HG03039 (cell line): ENCODE results near the gene AGAP3.

ENCODE experiments used
- ATAC-seq: cut with Tn5 transposase; IDR thresholded peaks from one replicate; pipeline ENCODE4 v1.9.1; 2021; ENCODE audit warnings: mild to moderate bottlenecking, moderate library complexity; ENCODE audit not compliant: unreplicated experiment

AGAP3 gene

DNA sequence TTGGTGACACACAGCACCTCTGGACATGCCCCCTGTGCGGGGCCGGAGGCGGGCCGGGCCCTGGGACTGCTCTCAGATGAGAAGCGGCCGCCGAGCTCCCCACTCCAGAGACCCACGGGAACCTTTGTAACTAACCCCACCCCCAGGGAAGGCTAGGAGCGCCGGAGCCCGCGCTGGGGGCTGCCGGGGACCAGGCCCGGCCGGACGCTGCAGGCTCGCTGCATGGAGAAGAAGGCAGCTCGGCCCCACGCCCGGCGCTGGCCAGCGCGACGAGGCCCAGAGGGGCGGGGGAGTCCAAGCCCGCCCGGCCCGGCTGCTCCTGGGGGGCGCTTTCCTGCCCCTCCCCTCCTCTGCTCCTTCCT is 36.5 kb downstream of the AGAP3 start:
- no peak for ATAC-seq

DNA sequence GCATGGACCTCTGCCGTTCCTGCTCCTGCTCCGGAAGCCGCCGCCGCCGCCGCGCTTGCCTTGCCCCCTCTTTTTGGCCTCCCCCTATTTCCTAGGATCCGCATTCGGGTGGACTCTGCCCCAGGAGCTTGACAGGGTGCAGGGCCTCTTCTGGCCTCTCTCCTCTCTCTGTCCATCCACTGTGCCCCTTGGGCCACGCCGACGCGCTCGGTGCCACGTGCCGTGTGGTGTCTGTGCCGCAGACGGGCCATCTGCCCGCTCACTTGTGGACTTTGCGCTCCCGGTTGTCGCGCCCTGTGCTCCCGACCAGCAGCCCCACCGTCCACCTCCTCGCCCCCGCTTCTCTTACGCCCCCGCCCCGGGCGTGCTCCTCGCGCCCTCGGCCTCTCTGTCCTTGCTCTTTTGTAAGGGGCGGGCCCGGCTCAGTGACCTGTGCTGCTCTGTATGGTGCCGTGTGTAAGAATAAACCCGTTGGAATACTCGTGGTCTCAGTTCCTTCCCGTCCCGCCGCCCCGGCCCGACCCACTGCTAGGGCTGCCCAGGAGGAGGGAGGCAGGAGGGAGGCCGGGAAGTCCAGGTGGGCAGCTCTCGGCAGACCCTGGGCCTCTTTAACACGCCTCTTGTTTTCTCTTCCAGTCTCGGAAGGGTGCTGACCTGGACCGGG is 37.0 kb downstream of the AGAP3 start:
- no peak for ATAC-seq

DNA sequence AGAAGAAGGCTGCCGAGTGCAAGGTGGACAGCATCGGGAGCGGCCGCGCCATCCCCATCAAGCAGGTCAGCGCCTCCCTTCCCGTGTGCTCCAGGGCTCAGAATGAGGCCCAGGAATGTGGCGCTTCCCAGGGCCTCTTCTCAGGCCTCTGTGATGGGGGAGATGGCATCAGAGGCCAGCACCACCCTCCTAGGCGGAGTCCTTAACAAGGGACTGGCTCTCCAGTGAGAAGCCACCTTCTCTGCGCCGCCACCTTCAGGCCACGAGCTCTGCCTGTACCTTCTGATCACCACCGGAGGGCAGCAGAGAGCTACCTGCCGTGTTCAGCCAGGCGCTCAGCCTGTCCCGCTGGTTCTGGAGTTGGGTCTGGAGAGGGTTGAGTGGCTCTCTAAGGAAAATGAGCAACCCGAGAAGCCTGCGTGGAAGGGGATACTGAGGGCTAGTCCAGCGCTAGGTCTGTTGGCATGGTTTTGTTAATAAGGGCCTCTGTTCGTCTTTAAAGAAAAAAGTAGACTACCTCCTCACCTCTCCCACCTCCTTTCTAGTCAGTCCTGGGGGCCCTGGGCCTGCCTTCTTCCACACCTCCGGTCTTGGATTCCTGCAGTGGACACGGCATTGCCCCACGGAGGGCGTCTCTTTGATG is 37.7 kb downstream of the AGAP3 start:
- ATAC-seq = peak; percentile 69

DNA sequence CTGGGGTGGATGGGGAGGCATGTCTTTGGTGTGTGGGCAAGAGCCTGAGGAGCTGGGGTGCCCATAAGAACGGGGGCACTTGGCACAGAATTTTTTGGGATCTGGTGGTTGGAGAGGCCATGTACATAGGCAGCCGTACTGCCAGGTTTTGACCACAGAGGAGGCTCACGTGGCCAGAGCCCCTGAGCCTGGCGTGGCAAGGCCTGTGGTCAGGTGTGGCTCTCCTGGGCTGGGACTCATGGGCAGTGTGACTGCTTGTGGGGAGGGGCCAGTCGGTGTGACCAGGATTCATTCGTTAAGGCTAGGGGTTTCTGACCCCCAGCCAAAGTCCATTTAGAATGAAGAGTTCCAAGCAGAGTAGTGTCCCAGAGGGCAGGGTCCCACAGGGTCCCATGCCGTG is 38.2 kb downstream of the AGAP3 start:
- no peak for ATAC-seq

DNA sequence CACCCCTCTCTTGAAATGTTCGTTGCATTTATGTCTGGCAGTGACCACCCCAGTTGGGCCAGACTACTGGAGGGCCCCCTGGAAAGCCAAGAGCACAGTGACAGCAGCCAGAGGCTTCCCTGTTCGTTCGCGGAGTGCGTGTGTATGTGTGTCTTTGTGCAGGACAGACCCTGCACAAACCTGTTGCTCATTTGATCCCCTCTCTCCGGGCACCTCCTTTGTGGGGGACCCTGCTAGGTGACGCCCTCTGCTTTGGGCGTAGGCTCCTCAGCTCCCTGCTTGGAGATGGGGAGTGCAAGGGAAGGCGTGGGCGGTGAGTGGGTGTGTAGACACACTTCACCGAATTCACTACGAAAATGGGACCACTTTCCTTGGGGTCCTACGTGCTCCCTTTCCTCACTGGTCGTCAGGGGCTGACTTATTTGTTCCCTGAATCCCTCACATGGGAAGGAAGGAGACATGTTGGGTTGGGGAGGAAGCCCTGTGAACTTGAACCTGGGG is 38.7 kb downstream of the AGAP3 start:
- ATAC-seq = no peak

DNA sequence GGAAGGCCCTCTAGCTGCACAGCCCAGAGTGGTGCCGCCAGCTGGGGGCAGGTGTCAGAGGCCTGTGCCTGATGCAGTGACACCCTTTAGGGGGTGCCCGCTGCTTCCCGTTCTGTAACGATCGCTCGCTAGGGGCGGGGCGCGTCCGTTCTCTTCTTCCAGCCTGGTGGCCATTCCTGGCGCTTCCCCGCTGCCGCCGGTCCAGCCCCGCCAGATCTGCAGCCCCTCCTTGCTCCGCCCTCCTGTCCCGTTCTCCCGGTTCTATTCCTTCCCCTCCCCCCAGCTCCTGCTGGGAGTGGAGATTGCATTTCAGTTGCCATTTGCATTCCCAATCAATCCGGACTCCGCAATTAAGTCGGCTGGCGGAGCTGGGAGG is 39.2 kb downstream of the AGAP3 start:
- ATAC-seq = no peak

DNA sequence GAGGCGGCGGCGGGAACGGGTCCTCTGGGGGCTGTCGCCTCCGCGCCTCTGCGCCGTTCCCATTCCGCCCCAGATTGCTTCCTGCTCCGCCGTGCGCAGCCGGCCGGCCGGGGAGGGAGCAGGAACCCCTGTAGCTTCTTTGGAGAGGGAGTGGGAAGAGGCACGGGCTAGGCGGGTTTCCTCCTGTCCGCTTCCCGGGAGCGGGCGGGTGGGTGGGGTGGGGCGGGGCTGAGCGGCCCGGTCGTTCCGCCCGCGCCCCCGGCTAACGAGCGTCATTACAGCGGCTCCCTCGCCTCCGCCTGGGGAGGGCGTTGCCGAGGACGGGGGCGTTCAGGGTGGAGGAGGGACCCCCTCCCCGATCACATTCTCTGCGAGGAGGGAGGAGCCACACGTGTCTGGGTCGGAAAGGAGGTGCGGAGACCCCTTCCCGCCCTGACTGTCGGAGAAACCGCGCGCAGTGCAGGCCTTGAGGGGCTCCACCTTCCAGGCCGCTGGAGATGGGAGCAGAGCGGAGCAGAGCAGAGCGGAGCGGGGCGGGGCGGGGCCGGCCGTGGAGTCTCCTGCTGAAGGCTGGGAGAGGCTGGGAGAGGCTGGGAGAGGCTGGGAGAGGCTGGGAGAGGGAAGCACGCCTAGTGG is 39.7 kb downstream of the AGAP3 start:
- no peak for ATAC-seq

DNA sequence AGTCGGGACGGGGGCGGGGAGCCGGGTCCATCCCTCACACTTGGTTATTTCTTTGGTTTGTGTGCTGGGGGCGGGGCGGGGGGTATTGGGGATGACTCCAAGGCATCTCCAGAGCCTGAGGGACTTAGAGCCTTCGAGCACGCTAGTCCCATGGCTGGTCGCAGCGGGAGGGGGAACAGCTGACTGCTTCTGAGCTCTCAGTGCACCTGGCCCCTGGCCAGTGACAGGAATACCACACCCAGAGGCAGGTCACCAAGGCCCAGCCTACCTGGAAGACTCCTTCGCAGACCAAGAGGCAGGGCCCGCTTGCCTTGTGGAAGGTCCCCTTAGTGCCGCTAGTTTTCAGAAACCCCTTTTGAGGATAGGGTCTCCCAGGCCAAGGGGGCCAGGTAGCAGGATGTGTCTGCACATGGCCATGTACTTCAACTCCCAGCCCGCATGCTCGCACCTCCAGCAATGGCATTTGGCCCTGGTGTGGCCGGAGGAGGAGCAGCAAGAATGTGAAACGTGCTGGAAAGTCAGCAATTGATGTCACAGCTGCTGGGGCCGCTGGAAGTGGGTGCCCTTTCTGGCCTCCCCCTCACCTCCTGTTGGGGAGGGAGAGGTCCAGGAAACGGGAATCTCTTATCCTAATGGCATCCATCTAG is 40.3 kb downstream of the AGAP3 start:
- ATAC-seq = no peak

DNA sequence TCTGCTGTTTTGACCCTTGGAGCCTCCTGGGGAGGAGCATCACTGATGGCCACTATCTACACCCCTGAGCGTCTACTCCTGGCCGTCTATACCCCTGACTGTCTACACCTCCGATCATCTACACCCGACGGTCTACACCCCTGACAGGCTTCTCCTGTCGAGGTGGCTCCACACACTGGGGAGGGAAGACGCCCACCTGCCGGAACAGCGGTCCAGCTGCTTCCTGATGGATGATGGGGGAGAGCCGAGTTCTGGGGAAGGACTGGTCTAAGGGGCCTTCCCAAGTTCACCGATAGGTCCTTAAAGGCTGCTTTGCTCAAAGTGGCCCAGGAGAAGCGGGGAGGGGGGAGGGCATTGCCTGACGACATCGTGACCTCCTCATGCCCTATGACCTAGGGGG is 41.9 kb downstream of the AGAP3 start:
- no peak for ATAC-seq

DNA sequence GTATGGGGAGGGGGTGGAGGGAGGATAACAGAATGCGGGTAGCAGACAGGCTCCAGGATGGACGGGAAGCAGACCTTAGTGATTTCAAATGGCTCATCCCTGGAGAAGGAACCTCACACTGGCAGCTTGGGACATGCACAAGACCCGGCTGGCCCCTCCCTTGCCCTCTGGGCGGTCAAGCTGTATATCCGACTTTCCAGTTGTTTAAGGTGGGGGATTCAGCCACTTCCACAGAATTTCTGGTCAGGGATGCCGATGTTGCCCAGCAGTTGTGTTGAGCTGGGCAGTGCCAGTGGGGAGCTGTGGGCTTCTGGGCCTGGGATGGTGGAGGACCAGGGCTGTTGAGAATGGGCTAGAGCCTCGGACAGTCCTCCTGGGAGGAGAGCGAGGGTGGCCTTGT is 42.4 kb downstream of the AGAP3 start:
- no peak for ATAC-seq

DNA sequence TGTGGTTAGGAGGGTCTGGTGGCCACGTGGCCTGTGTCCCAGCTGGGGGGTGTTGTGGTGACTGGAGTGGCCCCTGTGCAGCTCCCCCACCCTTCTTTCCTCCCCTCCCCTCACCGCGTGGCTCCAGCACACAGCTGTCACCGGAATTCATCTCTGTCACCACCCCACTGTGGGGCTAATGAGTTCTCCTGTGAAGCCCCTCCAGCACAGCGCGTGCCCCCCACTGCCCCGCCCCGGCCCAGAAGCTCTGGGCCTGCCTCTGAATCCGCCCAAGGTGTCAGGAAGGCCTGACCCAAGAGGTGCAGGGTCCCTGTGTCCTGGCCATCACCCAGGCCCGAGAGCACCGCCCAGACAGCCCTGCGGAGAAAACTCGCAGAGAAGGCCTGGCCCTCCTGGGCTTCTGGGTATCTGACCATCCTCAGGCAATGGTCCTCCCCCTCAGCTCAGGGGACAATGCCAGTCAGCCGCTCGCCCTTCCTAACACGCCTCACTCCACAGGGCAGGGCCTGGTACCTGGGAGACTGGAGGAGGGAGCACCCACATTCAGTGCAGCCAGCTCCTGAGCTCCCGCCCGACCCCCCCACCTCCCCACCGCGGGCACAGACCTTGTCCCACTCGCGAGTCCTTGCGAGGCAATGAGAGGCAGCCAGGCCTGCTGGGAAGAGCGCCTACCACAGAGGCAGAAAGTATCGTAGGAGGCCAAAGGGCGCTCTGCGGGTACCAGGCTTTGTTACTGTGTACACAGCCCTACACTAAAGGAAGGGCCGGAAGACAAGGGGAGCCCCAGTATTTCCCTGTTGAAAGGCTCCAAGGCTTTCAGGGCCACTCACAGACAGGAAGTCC is 43.1 kb downstream of the AGAP3 start:
- no peak for ATAC-seq

DNA sequence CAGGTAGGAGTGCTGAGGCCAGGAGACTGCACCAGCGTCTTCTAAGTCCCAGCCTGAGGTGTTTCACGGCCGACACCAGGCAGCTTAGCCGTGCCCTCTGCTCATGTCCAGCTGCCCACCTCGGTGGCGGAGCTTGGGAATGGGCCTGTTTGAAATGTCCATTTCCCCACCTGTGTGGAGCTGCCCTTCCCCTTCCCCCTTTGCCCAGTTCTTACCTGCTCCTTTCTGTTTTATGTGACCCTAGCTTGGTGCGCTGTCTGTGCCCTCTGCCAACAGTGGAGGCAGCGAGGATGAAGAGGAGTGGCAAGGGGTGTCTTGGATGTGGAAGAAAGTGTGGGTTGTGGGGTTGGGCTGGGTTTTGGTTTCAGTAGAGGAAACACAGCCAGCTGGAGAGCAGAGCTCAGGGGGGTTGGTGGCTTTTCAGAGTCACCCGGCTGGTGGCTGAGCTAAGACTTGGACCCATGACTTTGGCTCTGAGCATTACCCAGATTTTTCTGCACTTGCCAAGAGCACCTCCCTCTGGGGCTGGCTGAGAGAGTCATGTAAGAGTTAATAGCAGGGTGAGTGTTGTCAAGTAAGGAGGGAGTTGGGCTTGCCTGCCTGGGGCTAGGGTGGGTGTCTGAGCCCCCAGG is 43.8 kb downstream of the AGAP3 start:
- ATAC-seq = no peak

DNA sequence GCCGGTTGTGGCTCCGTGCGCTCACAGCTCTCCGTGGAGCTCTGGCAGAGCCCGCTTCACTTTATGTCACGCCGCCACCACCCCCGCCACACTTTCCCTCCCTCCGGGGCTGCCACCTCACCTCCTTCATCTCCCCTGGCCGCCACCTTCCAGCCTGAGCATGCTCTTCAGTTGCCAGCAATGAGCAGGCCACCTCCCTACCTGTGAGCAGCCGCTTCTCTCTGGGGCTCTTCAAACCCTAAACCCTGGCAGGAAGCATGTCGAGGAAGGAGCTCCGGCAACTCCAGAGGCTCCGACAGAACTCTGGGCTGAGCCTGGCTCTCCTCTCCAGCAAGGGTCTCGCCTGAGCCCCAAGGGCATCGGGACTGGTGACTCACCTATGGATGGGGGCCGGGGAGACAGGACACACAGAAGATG is 44.5 kb downstream of the AGAP3 start:
- no peak for ATAC-seq

DNA sequence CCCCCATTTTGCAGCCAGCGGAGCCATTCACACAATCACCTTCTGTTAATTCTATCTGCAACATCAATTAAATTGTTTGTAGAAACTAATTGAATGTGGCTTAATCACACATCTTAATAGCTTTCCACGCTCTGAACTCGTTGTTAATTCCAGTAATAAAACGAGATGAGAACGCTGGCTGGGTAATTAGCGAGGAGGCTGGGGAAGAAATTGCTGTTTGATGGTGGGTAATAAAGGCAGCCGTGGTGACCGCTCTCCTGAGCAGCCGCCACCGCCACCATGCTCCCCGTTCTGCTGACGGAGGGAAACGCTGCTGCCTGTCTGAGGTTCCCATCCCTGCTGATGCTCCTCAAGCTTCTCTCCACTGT is 44.9 kb downstream of the AGAP3 start:
- no peak for ATAC-seq

DNA sequence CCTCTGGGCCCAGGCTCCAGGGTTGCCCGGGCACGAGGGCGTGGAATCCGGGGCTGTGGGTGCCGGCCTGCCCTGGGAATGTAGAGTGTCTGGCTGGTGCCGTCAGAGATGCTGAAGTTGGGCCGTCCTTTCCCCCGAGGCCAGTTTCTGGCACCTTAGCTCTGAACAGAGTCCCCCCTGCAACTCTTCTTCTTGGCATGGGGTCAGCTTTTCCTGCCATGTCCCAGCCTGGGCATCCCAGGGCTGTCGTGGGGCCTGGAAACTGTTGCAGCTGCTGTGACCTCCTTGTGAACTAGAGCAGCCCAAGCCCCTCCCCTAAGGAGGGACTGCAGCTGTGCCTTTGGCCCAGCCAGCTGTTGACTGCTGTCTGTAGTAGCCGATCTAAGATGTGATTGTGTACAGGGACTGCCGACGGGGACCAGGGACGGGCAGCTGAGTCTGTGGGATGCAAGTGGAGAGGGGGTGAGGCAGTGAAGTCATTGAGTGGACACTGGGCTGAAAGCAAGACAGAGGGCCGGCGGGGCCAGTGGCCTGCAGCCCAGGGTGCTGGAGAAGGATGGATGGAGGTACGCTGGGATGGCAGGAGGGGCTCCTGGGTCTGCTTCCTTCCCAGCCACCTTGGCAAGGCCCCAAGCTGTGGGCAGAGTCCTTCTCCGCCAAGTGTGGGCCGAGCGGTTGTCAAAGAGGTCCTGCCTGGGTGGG is 45.5 kb downstream of the AGAP3 start:
- ATAC-seq = no peak

DNA sequence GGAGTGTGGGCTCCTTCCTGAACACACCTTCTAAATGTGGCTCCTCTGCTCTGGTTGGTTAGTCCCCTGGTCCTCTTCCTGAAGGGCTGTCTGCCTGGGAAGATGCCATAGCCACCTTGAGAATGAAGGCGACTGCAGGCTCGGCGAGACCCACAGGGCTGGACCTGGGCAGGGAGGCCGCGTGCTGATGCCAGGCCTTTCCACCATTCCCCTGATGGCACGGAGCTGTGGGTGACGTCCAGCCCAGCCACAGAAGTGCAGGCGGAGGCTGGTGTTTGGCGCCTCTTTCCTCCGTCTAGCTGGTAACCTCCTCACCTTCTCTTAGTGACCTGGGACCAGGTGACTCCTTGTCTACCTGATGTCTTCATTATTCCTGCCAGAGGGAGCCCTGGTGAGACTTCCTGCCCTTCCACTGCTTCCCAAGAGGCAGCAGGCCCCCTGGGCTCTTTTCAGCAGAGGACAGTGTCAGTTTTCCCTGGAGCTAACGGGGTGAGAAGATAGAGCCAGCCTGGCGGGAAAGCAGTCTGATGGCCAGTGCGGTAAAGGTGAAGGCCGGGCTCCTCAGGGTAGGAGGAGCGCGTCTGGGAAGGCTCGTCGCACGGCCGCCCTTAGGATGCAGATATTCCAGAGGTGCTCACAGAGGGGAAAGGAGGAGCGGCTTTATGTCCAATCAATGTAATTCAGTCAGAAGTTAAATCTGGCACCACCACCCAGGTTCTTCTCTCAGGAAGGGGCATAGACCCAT is 46.4 kb downstream of the AGAP3 start:
- ATAC-seq = no peak

DNA sequence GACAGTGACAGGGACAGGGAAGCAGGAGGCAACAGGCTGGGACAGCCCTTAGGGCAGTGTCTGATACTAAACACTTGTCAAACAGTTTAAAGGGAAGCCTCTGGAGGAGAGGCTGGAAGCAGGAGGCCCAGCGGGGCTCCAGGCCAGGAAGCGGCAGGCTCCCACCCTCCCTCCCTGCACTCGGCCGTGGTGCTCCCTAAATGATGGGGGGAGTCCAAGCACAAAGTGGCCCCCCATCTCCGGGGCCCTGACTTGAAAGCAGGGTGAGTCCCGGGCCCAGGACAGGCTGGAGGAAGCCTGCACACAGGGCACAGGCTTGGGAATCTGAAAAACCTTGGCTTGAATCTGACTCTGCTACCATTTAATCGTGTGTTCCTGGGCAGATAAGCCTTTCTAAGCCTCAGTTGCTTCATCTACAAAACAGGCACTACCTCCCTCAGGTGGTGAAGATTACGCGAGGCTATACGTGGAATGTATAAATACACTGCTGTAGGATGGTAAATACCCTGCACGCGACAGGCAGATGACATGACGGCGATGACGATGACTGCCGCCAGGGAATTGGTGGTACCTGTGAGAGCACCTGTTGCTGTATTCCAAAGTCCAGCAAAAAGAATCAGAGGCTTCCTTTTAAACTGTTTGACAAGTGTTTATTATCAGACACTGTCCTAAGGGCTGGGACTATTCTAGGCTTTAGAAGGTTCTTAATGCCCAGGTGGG is 47.2 kb downstream of the AGAP3 start:
- ATAC-seq = no peak

DNA sequence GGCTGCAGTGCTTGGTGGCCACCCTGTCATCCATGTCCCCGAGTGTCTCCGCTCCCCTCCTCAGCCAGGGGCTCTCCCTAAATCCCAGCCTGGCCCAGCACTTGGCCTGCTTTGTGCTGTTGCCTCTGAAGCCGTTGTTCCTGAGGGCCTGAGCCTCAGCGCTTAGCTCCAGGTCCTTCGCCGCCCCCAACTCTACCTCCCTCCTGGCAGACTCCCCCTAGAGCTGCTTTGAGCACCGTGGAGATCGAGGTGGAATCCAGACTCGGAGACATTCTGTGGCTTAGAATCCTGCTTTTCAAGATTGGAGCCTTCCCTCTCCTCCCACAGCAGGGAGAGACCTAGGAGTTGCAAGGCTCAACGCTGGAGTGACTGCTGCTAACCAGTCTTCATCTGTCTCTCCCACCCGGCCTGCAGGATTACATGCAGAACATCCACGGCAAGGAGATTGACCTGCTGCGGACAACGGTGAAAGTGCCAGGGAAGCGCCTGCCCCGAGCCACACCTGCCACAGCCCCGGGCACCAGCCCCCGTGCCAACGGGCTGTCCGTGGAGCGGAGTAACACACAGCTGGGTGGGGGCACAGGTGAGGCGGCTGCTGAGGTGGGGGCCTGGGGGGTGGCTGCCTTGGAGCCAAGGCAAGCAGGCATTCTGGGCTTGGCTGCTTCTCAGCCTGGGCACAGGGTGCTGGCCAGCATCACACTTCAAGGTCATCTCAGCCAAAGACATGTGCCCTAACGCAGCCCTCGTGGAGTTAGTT is 47.9 kb downstream of the AGAP3 start:
- ATAC-seq = no peak
